Activated naive CD4-positive, alpha-beta T cell (primary cell): ENCODE results near the gene COQ8A.
"Not testable (repeated sequence)": the region's sequence is repeated elsewhere in the genome, so short reads cannot be mapped to it uniquely, and the experiment has no call there.

Source experiments
- DNase-seq, 4 experiments: peaks; one replicate each; lab custom pipeline; 2025; lab: John Stamatoyannopoulos, UW

Gene COQ8A

DNA sequence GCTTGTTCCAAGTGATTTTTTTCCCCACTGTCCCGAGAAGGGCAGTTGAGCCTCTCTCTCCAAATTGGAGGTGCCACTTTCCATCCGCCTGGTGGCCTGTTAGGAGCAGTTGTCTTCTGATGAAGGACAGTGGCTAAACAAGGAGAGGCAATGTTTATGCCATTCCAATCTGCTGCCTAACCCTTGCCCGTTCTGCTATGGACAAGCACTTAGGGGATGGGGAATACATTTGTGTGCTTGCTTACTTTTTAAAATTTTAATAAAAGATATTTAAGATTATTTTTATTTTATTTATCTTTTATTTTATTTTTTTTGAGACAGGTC is 12.0 kb downstream of the COQ8A start:
- DNase-seq, result no peak

DNA sequence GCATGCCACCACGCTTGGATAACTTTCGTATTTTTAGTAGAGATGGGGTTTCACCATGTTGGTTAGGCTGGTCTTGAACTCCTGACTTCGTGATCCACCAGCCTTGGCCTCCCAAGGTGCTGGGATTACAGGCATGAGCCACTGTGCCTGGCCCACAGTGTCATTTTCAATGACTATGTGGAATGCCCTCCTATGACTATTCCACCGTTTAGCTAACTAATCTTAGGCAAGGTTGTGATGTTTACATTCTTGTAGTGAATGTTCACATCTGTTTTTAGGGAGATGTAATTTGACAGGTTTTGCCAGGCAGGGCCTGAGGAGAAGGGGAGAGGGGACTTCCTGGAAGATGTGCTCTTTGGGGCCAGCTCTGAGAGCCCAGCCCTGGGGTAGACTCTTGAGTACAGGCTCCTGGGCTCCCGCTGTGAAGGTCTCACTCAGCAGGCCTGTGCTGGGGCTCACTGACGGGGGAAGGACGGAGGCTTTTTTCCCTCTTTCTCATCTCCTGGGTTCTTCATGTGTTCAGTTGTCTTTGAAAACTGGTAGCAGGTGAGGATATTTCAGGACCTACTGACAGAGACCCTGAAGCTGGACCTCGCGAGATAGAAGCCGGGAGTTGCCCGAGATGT is 13.2 kb downstream of the COQ8A start:
- no peak for DNase-seq

GRCh38 chr1:226954337-226954736 is 14.2 kb downstream of the COQ8A start:
- DNase-seq, result no peak

DNA sequence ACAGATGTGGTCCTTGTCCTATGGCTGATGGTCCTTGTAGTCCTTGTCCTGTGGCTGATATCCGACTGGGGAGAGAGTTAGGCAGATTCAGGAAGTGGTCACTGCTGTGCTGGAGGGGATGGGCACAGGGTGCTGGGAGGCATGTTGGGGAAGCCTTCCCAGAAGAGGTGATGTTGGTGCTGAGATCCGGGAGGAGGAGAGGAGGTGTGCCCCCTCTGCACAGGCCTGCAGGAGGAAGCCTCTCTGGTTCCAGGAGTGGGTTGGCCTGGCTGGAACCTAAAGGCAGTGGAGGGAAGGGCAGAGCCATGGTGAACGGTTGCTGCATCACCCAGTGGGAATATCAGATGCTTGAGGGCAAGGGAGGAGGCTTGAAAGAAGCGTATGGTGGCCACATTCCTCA is 14.7 kb downstream of the COQ8A start:
- no peak for DNase-seq

DNA sequence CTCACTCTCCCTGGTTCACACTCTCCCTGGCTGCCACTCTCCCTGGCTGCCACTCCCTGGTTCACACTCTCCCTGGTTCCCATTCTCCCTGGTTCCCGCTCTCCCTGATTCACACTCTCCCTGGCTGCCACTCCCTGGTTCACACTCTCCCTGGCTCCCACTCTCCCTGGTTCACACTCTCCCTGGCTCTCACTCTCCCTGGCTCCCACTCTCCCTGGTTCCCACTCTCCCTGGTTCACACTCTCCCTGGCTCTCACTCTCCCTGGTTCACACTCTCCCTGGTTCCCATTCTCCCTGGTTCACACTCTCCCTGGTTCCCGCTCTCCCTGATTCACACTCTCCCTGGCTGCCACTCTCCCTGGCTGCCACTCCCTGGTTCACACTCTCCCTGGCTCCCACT is 15.8 kb downstream of the COQ8A start:
- not testable (repeated sequence) for DNase-seq

- DNase-seq, result no peak
Observed at GRCh38 chr1:226956942-226957713, 17.0 kb downstream of the COQ8A start.

DNA sequence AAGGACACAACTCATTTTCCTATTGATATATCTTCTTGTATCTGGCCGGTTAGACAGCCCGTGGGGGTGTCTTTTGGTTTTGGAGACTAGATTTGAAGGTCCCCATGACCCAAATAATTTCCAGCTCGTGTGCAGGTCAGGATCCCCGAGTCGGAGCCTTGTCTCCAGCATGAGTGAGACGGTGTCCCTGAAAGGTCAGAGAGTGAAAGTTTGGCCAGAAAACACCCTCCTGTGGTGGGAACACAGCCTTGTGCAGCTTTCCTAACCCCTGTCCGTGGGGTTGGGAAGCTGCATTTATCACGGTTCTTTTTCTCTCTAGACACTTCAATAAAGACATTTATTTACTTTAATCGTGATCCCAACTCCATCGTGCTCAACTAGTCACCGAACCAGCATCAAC is 17.6 kb downstream of the COQ8A start:
- no peak for DNase-seq

DNA sequence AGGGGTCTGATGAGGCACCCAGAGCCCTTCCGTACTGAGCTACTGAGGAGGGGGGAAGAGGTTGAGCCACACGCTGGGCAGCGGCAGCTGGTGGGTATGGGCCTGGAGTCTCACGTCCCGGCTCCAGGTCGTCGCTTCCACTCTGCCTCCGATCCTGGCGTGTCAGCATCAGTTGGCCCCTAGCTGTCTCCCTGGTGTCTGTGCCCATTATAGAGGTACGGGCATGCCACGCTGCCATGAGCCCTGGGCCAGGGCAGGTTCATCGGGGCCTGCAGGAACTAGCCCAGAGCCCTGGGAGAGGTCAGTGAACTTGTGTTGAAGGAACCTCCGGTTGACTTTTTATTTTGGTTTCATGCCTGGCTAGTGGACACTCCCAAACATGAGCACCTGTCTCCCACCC is 18.2 kb downstream of the COQ8A start:
- no peak for DNase-seq

DNA sequence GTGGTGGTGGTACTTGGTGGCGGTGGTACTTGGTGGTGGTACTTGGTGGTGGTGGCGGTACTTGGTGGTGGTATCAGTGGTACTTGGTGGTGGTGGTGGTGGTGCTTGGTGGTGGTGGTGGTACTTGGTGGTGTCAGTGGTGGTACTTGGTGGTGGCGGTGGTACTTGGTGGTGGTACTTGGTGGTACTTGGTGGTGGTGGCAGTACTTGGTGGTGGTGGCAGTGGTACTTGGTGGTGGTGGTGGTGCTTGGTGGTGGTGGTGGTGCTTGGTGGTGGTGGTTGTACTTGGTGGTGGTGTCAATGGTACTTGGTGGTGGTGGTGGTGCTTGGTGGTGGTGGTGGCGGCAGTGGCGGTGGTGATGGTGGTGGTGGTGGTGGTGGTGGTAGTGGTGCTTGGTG is 20.2 kb downstream of the COQ8A start:
- no peak for DNase-seq

- no peak for DNase-seq
Observed at GRCh38 chr1:226960944-226961765, 21.1 kb downstream of the COQ8A start.

DNA sequence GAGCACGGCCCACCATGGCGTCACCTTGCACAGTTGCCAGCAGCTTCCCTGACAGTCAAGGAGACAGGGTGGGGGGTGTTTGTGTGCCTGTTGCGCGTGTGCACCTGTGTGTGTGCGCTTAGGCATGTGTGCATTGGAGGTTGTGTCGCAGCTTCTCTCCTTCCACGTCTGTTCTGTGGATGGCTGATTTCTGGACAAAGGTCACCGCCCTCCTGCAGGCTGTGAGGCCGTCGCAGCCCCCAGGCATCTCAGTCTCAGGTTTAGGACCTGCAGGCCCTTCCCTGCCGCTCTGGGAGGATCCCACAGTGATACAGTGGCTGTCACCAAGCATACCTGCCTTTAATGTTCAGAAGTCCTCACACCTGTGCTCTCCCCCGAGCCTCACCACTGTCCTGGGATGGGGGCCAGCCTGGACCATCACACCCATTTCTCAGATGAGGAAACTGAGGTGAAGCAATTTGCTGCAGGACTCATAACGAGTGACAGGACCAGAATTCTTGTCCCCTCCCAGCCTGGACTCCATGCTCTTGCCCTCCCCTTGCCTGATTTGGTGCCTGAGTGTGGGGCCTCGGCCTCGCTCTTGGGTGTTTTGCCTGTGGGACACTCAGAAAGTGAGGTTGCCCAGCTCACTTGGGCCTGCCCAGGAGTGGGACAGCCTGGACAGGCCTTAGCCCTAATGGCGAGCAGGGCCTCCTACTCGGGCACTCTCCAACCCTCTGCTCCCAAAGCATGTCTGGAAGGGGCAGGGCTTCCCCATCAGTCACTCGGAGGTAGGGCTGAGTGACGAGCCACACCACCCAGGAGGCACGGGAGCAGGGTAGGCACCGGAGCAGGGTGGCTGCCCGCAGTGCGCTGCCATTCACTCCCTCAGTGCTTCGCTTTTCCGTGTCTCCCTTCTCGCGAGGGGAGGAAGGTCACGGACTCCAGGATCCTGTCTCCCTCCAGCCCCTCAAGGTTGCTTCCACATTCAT is 22.6 kb downstream of the COQ8A start:
- DNase-seq, result no peak

DNA sequence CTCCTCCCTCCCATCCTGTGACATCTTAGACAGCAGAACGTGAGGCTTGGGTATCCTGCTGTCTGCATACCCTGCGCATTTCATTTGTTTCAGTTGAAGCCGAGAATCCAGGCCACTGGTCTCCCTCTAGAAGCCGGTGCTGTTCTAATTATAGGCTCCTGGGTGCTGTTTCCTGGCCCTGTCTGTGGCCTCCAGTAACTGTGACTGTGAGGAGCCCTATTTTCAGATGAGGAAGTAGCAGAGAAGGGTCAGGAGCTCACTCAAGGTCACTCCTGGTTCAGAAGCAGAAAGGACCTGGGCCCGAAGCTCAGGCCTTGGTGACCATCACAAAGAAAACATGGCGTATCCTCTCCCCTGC is 24.0 kb downstream of the COQ8A start:
- no peak for DNase-seq

DNA sequence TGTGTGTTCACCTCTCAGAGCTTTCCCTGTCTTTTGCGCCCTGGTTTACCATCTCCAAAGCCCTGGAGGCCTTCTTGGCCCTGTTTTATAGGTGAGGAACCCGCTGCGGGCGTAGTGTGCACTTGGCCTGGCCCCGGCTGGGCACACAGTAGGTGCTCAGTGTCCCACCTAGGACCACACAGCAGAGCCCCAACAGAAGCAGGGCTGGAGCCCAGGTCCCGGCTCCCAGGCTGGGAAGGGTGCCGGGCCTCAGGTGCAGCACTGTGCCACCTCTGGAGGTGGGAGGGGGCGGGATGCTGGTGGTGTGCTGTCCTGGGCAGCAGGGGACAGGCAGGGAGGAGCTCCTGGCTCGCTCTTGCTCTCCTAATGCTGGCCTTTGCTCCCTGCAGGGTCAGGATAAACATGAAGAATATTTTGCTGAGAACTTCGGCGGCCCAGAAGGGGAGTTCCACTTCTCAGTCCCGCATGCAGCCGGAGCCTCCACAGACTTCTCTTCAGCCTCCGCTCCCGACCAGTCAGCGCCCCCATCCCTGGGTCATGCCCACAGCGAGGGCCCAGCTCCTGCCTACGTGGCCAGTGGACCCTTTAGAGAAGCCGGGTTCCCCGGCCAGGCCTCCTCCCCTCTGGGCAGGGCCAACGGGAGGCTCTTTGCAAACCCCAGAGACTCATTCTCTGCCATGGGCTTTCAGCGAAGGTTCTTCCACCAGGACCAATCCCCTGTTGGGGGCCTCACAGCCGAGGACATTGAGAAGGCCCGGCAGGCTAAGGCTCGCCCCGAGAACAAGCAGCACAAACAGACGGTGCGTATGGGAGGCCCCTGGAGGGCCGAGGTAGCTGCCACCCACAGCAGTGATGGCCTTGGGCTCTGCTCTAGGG is 24.8 kb downstream of the COQ8A start:
- DNase-seq, result no peak

- DNase-seq, result no peak
Observed at GRCh38 chr1:226965581-226966440, 25.7 kb downstream of the COQ8A start.

GRCh38 chr1:226966683-226967082 is 26.6 kb downstream of the COQ8A start:
- no peak for DNase-seq

DNA sequence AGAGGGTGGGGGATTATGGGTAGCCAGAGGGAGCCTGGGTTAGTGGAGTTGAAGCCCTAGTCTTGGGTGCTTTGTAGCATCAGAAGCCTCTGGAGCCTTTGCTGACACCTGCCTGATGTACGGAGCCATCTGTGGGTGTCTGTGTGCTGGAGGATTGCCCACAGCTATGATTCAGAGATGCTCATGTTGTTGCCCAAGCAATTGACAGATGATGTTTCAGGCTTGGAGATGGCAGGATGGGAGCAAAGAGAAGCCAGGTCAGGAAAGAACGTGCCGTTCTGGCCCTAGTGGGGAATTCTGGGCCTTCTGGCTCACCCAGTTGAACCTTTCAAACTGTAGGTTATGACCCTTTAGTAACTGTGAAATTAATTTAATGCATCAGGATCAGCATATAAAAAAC is 27.6 kb downstream of the COQ8A start:
- DNase-seq, result no peak

GRCh38 chr1:226971765-226972164 is 31.7 kb downstream of the COQ8A start:
- no peak for DNase-seq

DNA sequence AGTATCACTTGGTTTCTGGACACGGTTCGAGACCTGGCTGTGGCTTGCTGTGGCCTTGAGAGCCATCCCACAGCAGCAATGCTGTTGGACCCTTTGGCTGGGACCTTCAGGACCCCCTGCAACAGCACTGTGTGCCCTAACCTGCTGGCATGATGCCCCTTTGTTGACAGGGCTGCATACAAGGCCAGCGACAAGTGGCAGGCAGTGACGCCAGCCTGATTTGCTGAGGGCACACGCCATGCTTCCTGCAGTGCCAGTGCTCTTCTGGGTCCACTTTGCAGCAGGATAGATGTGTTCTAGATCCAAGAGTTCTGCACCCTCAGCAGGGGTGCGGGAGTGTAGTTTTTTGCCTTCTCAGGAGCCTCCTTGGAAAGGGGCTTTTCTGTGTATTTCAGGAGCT is 32.8 kb downstream of the COQ8A start:
- DNase-seq, result no peak

DNA sequence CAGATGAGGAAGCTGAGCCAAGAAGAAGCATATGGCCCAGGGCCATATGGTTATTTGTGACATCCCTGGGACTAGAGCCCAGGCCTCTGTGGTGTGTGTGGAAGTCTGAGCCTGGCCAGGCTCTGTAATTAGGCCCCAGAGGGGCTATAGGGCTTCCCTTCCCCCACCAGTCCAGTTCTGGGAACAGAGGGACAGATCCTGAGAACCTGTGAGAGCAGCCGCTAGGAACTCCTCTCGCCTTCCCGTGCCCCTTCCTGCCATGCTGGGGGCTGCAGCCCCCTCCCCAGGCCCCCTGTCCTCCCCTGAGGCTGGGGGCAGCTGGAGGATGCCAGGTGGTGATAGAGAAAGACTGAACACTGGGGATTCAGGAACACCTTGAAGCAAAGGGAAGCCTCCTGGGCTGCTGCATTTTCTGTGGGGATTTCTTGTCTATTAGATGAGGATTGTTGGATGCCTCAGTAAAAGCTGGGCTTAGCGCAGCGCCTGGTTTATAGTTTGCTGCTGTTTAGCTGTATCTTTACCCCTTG is 33.3 kb downstream of the COQ8A start:
- DNase-seq, result no peak
